H9 (cell line): ENCODE data around the gene TPRG1. TPM values are rescaled to one million over a fixed set of nuclear protein-coding genes. Genes with fewer than 3 reads are reported as not detected.

Source experiments
- DNase-seq: peaks from one replicate; pipeline ENCODE4 v3.0.0-alpha.2; 2017
- H2AFZ ChIP-seq: one replicate; pipeline ENCODE4 v1.6.1; 2013; ENCODE audit warnings: mild to moderate bottlenecking, low read length, control low read depth, moderate library complexity
- H2AK5ac ChIP-seq: 2 replicates; pipeline ENCODE4 v1.6.1; 2013; ENCODE audit warnings: low read length, control low read depth, mixed read lengths; ENCODE audit not compliant: insufficient read length
- H2BK120ac ChIP-seq: one replicate; pipeline ENCODE4 v1.6.1; 2013; ENCODE audit warnings: low read depth, mild to moderate bottlenecking, low read length, control low read depth, inconsistent platforms; ENCODE audit not compliant: poor library complexity, severe bottlenecking
- H2BK12ac ChIP-seq: 2 replicates; pipeline ENCODE4 v1.6.1; 2013; ENCODE audit warnings: low read length, control low read depth, mixed read lengths, low read depth; ENCODE audit not compliant: insufficient read length
- H2BK15ac ChIP-seq: 2 replicates; pipeline ENCODE4 v1.6.1; 2013; ENCODE audit warnings: low read depth, low read length, control low read depth
- H2BK20ac ChIP-seq: one replicate; pipeline ENCODE4 v1.6.1; 2013; ENCODE audit warnings: low read depth, mild to moderate bottlenecking, low read length, control low read depth, inconsistent platforms; ENCODE audit not compliant: poor library complexity, severe bottlenecking
- H2BK5ac ChIP-seq: 2 replicates; pipeline ENCODE4 v1.6.1; 2013; ENCODE audit warnings: low read length, control low read depth, mixed read lengths; ENCODE audit not compliant: insufficient read length
- H3K14ac ChIP-seq: 2 replicates; pipeline ENCODE4 v1.6.1; 2013; ENCODE audit warnings: low read length, control low read depth; ENCODE audit not compliant: insufficient read depth
- H3K18ac ChIP-seq: 2 replicates; pipeline ENCODE4 v1.6.1; 2013; ENCODE audit warnings: low read depth, mild to moderate bottlenecking, mixed read lengths, low read length, control low read depth; ENCODE audit not compliant: insufficient read length
- H3K23ac ChIP-seq: 2 replicates; pipeline ENCODE4 v1.6.1; 2013; ENCODE audit warnings: low read length, control low read depth, mixed read lengths, low read depth; ENCODE audit not compliant: insufficient read length
- H3K23me2 ChIP-seq: 2 replicates; pipeline ENCODE4 v1.6.1; 2013; ENCODE audit warnings: low read depth, mild to moderate bottlenecking, mixed read lengths, low read length, control low read depth; ENCODE audit not compliant: insufficient read length, poor library complexity, severe bottlenecking
- H3K27ac ChIP-seq: 2 replicates; pipeline ENCODE4 v1.5.1; 2013; ENCODE audit warnings: low read length, control low read depth, mixed read lengths, low read depth; ENCODE audit not compliant: insufficient read length
- H3K27me3 ChIP-seq: 2 replicates; pipeline ENCODE4 v1.6.1; 2013; ENCODE audit warnings: low read length, control low read depth, inconsistent platforms; ENCODE audit not compliant: insufficient read depth
- H3K4ac ChIP-seq: 2 replicates; pipeline ENCODE4 v1.6.1; 2013; ENCODE audit warnings: low read depth, mild to moderate bottlenecking, control low read depth, inconsistent platforms, low read length, moderate library complexity
- H3K4me1 ChIP-seq: 2 replicates; pipeline ENCODE4 v1.6.1; 2013; ENCODE audit warnings: low read length, control low read depth, inconsistent platforms; ENCODE audit not compliant: insufficient read depth
- H3K4me2 ChIP-seq: 2 replicates; pipeline ENCODE4 v1.6.1; 2013; ENCODE audit warnings: low read length, control low read depth, mixed read lengths; ENCODE audit not compliant: insufficient read length, insufficient read depth
- H3K56ac ChIP-seq: 2 replicates; pipeline ENCODE4 v1.6.1; 2013; ENCODE audit warnings: low read depth, mild to moderate bottlenecking, mixed read lengths, low read length, control low read depth; ENCODE audit not compliant: insufficient read length
- H3K79me1 ChIP-seq: 2 replicates; pipeline ENCODE4 v1.6.1; 2013; ENCODE audit warnings: low read depth, mild to moderate bottlenecking, moderate library complexity, low read length, control low read depth, inconsistent platforms; ENCODE audit not compliant: insufficient read depth, poor library complexity, severe bottlenecking
- H3K79me2 ChIP-seq: 2 replicates; pipeline ENCODE4 v1.6.1; 2013; ENCODE audit warnings: low read length, control low read depth, inconsistent platforms; ENCODE audit not compliant: insufficient read depth
- H3K9ac ChIP-seq: 2 replicates; pipeline ENCODE4 v1.6.1; 2013; ENCODE audit warnings: low read length, control low read depth, mixed read lengths; ENCODE audit not compliant: insufficient read length; ENCODE audit errors: extremely low read depth
- H3K9me3 ChIP-seq: one replicate; pipeline ENCODE4 v1.6.1; 2013; ENCODE audit warnings: low read depth, low read length, inconsistent platforms; ENCODE audit not compliant: control insufficient read depth
- H3T11ph ChIP-seq: one replicate; pipeline ENCODE4 v1.6.1; 2013; ENCODE audit warnings: mild to moderate bottlenecking, low read length, control low read depth, inconsistent platforms
- H4K20me1 ChIP-seq: one replicate; pipeline ENCODE4 v1.6.1; 2013; ENCODE audit not compliant: control insufficient read depth, insufficient read length, insufficient read depth
- H4K5ac ChIP-seq: 2 replicates; pipeline ENCODE4 v1.6.1; 2013; ENCODE audit warnings: low read depth, mild to moderate bottlenecking, mixed read lengths, low read length, control low read depth; ENCODE audit not compliant: insufficient read length
- H4K8ac ChIP-seq: replicated peaks from 2 replicates; pipeline ENCODE4 v1.6.1; 2013; ENCODE audit warnings: low read length, control low read depth, mixed read lengths, low read depth; ENCODE audit not compliant: insufficient read length
- H4K91ac ChIP-seq: 2 replicates; pipeline ENCODE4 v1.6.1; 2013; ENCODE audit warnings: low read depth, mild to moderate bottlenecking, moderate library complexity, mixed read lengths, low read length, control low read depth; ENCODE audit not compliant: insufficient read length
- H3K27ac Mint-ChIP-seq, 3 experiments: 2 replicates in 2 of 3; 3 replicates in 1 of 3; pipeline ENCODE4 v1.8.0; 2020 to 2021; ENCODE audit warnings: mixed read lengths in 3 of 3, mild to moderate bottlenecking in 1 of 3, moderate library complexity in 1 of 3
- H3K27me3 Mint-ChIP-seq: 2 replicates; pipeline ENCODE4 v1.8.0; 2021; ENCODE audit warnings: low read depth, mild to moderate bottlenecking, moderate library complexity, mixed read lengths
- H3K36me3 Mint-ChIP-seq, 3 experiments: 2 replicates in 2 of 3; 3 replicates in 1 of 3; pipeline ENCODE4 v1.8.0; 2020 to 2021; ENCODE audit warnings: low read depth in 3 of 3, mixed read lengths in 3 of 3; ENCODE audit not compliant: insufficient read depth in 1 of 3
- H3K4me1 Mint-ChIP-seq, 2 experiments: 2 replicates each; pipeline ENCODE4 v1.8.0; 2020; ENCODE audit warnings: mixed read lengths in 2 of 2
- H3K4me3 Mint-ChIP-seq, 2 experiments: 2 replicates in 1 of 2; 3 replicates in 1 of 2; pipeline ENCODE4 v1.8.0; 2020 to 2021; ENCODE audit warnings: mild to moderate bottlenecking in 2 of 2, mixed read lengths in 2 of 2, moderate library complexity in 1 of 2
- H3K9me3 Mint-ChIP-seq, 2 experiments: 2 replicates in 1 of 2; 3 replicates in 1 of 2; pipeline ENCODE4 v1.8.0; 2020; ENCODE audit warnings: mild to moderate bottlenecking in 2 of 2, mixed read lengths in 2 of 2, moderate library complexity in 1 of 2
- CTCF ChIP-seq: fragments of 200-600 bp; sonication (generic); conservative IDR thresholded peaks from 3 replicates; pipeline ENCODE4 v1.8.0; 2021; ENCODE audit warnings: antibody characterized with exemption, mild to moderate bottlenecking
- WGBS: extraction: QIAGEN DNeasy Blood & Tissue Kit; methylation state at CpG from one replicate; pipeline ENCODE4 v1.1.7; 2013; ENCODE audit warnings: missing lambda C conversion rate, low lambda C conversion rate, mixed read lengths; ENCODE audit not compliant: insufficient read length; ENCODE audit errors: extremely low coverage; 5-methylcytosine and 5-hydroxymethylcytosine counted together
- total RNA-seq: library from RNA; stranded (reverse); gene quantifications from 2 replicates; pipeline ENCODE4 v1.2.1, GENCODE V29; 2021

Gene TPRG1
- total RNA-seq, 1 experiment from 2014 or later, result 0.66 TPM

GRCh38 chr3:189331002-189331418, 159.2 kb downstream of the TPRG1 start:
- no peak overlapping the region for H2BK15ac ChIP-seq
- H4K20me1 ChIP-seq, result no peaks in the 10 kb centered on the region
- no peak for DNase-seq
- H3K14ac ChIP-seq, result no peak overlapping the region
- no peak overlapping the region for H3K4ac ChIP-seq
- no peaks in the 10 kb centered on the region for H3K23me2 ChIP-seq
- H2BK5ac ChIP-seq, result no peak overlapping the region
- no peak overlapping the region for H2BK12ac ChIP-seq
- no CpG with 5 or more reads among the region's 6 CpGs for WGBS
- H3K27ac ChIP-seq, result no peak overlapping the region
- peaks cover 1% of the 10 kb centered on the region; the same call in 1 of the 2 replicates for H3K27me3 Mint-ChIP-seq
- H3K79me1 ChIP-seq, result no peaks in the 10 kb centered on the region
- no peak overlapping the region for H2AFZ ChIP-seq
- H3K79me2 ChIP-seq, result no peaks in the 10 kb centered on the region
- H4K8ac ChIP-seq, result no peak overlapping the region
- no peak for TF ChIP-seq CTCF
- no peak overlapping the region for H3K27ac Mint-ChIP-seq
- no peak overlapping the region for H2BK120ac ChIP-seq
- no peak overlapping the region for H3K4me2 ChIP-seq
- H2BK20ac ChIP-seq, result no peak overlapping the region
- H4K91ac ChIP-seq, result no peak overlapping the region
- no peaks in the 10 kb centered on the region; a peak in 2 of 5 replicates for H3K9me3 Mint-ChIP-seq
- H3K9ac ChIP-seq, result no peak overlapping the region
- H4K5ac ChIP-seq, result no peak overlapping the region
- no peak overlapping the region for H3K23ac ChIP-seq
- H3K56ac ChIP-seq, result no peak overlapping the region
- no peaks in the 10 kb centered on the region for H3K4me1 ChIP-seq
- H3T11ph ChIP-seq, result no peak overlapping the region
- H3K4me1 Mint-ChIP-seq, result no peaks in the 10 kb centered on the region
- H3K4me3 Mint-ChIP-seq, result no peak overlapping the region
- no peaks in the 10 kb centered on the region for H3K27me3 ChIP-seq
- no peak overlapping the region for H3K18ac ChIP-seq
- no peaks in the 10 kb centered on the region for H3K9me3 ChIP-seq
- H3K36me3 Mint-ChIP-seq, result no peaks in the 10 kb centered on the region; a peak in 1 of 7 replicates
- H2AK5ac ChIP-seq, result no peak overlapping the region
